Measurements from ENCODE around the gene HHEX.

GRCh38 chr10:92699518-92700381, 10.0 kb downstream of the HHEX start:
- TF ChIP-seq, protein P1, sequence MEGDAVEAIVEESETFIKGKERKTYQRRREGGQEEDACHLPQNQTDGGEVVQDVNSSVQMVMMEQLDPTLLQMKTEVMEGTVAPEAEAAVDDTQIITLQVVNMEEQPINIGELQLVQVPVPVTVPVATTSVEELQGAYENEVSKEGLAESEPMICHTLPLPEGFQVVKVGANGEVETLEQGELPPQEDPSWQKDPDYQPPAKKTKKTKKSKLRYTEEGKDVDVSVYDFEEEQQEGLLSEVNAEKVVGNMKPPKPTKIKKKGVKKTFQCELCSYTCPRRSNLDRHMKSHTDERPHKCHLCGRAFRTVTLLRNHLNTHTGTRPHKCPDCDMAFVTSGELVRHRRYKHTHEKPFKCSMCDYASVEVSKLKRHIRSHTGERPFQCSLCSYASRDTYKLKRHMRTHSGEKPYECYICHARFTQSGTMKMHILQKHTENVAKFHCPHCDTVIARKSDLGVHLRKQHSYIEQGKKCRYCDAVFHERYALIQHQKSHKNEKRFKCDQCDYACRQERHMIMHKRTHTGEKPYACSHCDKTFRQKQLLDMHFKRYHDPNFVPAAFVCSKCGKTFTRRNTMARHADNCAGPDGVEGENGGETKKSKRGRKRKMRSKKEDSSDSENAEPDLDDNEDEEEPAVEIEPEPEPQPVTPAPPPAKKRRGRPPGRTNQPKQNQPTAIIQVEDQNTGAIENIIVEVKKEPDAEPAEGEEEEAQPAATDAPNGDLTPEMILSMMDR (IDR thresholded peaks at IDR 0.05) = no peak
- TF ChIP-seq POLR2A (IDR thresholded peaks at IDR 0.05) = no peak

All from testis (tissue), 2 donors.